Stimulated activated CD4-positive, alpha-beta T cell treated with anti-CD3 and anti-CD28 coated beads, Interleukin-1b, Interleukin-23, amount 100 ng/mL, for 48 hours (primary cell): ENCODE data around the gene OPHN1.
"Not testable (repeated sequence)": the region's sequence is repeated elsewhere in the genome, so short reads cannot be mapped to it uniquely, and the experiment has no call there.

Experiments
- DNase-seq: peaks from one replicate; pipeline ENCODE4 v3.0.0-alpha.2; 2020

The OPHN1 gene

GRCh38 chrX:68139791-68140190 lies 293.5 kb downstream of the OPHN1 start:
- DNase-seq, result no peak

- no peak for DNase-seq
Measured at GRCh38 chrX:68133181-68133580, 300.1 kb downstream of the OPHN1 start.

GRCh38 chrX:68132749-68133148 lies 300.5 kb downstream of the OPHN1 start:
- DNase-seq, result no peak

- DNase-seq, result no peak
Measured at GRCh38 chrX:68121835-68122234, 311.5 kb downstream of the OPHN1 start.

- no peak for DNase-seq
Measured at GRCh38 chrX:68121371-68121770, 311.9 kb downstream of the OPHN1 start.

- no peak for DNase-seq
Measured at GRCh38 chrX:68115371-68115770, 317.9 kb downstream of the OPHN1 start.

GRCh38 chrX:68114573-68115129 lies 318.6 kb downstream of the OPHN1 start:
- no peak for DNase-seq

- DNase-seq, result no peak
Measured at GRCh38 chrX:68113837-68114572, 319.3 kb downstream of the OPHN1 start.

GRCh38 chrX:68112321-68112720 lies 321.0 kb downstream of the OPHN1 start:
- DNase-seq, result no peak

GRCh38 chrX:68109162-68109561 lies 324.1 kb downstream of the OPHN1 start:
- no peak for DNase-seq

- DNase-seq, result no peak
Measured at GRCh38 chrX:68098431-68098830, 334.9 kb downstream of the OPHN1 start.

- no peak for DNase-seq
Measured at GRCh38 chrX:68090266-68090665, 343.0 kb downstream of the OPHN1 start.

- no peak for DNase-seq
Measured at GRCh38 chrX:68087526-68087925, 345.8 kb downstream of the OPHN1 start.

GRCh38 chrX:68086709-68087108 lies 346.6 kb downstream of the OPHN1 start:
- DNase-seq, result no peak

GRCh38 chrX:68084765-68085164 lies 348.5 kb downstream of the OPHN1 start:
- DNase-seq, result no peak

- DNase-seq, result no peak
Measured at GRCh38 chrX:68083510-68083909, 349.8 kb downstream of the OPHN1 start.

- no peak for DNase-seq
Measured at GRCh38 chrX:68079961-68080360, 353.3 kb downstream of the OPHN1 start.

GRCh38 chrX:68078801-68079200 lies 354.5 kb downstream of the OPHN1 start:
- not testable (repeated sequence) for DNase-seq

GRCh38 chrX:68077378-68077777 lies 355.9 kb downstream of the OPHN1 start:
- DNase-seq, result no peak

- DNase-seq, result no peak
Measured at GRCh38 chrX:68072041-68072440, 361.3 kb downstream of the OPHN1 start.

- DNase-seq, result not testable (repeated sequence)
Measured at GRCh38 chrX:68070119-68070518, 363.2 kb downstream of the OPHN1 start.

- no peak for DNase-seq
Measured at GRCh38 chrX:68061206-68061535, 372.1 kb downstream of the OPHN1 start.

- no peak for DNase-seq
Measured at GRCh38 chrX:68060506-68061205, 372.6 kb downstream of the OPHN1 start.

- no peak for DNase-seq
Measured at GRCh38 chrX:68059469-68059868, 373.8 kb downstream of the OPHN1 start.
